H1 (cell line): Measurements from ENCODE around the gene PTBP1. TPM values are rescaled to one million over a fixed set of nuclear protein-coding genes. Genes with fewer than 3 reads are reported as not detected.

ENCODE experiments used
- POU5F1 ChIP-seq: IDR thresholded peaks from 2 replicates; pipeline ENCODE4 v1.6.1; 2011; ENCODE audit warnings: low read depth, mild to moderate bottlenecking, low read length, moderate library complexity
- polyA plus RNA-seq, 7 experiments: library from polyadenylated mRNA; depleted of rRNA in 3 of 7; stranded (reverse) in 5 of 7; unstranded in 2 of 7; fragments of >200 nt in 5 of 7; fragments of 200-250 nt in 2 of 7; gene quantifications; 1 replicate in 5 of 7; 2 replicates in 1 of 7; 4 replicates in 1 of 7; pipeline versions ENCODE4 v1.2.1 to v1.2.3, GENCODE V29; 2011 to 2013; ENCODE audit warnings: missing spikeins in 2 of 7, mixed read lengths in 2 of 7
- total RNA-seq: library from RNA; stranded (reverse); fragmentation: NEBNext Ultra II Directional; extraction: Animal tissue kit (Norgen Biotek cat#: 25700); gene quantifications from 2 replicates; pipeline ENCODE4 v1.2.1, GENCODE V29; 2021
- TF ChIP-seq, protein P1 (sequence below): IDR thresholded peaks from 2 replicates; pipeline ENCODE4 v1.6.1; 2012; ENCODE audit warnings: inconsistent platforms

The PTBP1 gene
- total and polyA plus RNA-seq, 2 of the 8 experiments (the other 6 are each of a cell fraction or from before 2014, with no cell fraction given): 528 to 888 TPM

DNA sequence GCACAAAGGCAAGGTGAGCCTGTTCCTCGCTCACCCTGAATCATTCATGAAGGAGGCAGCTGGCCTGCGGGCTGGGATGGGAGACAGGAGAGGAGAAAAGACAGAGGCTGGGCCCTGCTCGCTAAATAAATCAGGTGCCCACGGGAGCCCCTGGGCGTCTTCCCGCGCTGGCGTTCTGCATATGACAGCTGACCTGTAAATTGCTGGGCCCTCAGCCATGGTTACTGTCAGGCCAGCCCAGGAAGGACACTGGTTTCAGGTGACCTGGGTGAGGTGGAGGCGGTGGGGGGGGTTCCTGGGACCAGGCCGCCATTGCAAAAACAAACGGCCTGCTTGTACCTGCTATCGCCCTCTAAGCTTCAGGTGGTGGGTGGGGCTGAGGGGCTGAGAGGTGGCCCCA is 3.4 kb upstream of the PTBP1 start (continued):
- TF ChIP-seq, protein P1, sequence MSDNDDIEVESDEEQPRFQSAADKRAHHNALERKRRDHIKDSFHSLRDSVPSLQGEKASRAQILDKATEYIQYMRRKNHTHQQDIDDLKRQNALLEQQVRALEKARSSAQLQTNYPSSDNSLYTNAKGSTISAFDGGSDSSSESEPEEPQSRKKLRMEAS: no peak
- TF ChIP-seq POU5F1: no peak
- TF ChIP-seq, all 59 proteins: peak for 0
